Measurements from ENCODE around the gene PZP. TPM values are rescaled to one million over a fixed set of nuclear protein-coding genes. Genes with fewer than 3 reads are reported as not detected.

PZP gene
- total and polyA plus RNA-seq, 5 experiments from 2014 or later = 0.29 TPM; not detected in 4

DNA sequence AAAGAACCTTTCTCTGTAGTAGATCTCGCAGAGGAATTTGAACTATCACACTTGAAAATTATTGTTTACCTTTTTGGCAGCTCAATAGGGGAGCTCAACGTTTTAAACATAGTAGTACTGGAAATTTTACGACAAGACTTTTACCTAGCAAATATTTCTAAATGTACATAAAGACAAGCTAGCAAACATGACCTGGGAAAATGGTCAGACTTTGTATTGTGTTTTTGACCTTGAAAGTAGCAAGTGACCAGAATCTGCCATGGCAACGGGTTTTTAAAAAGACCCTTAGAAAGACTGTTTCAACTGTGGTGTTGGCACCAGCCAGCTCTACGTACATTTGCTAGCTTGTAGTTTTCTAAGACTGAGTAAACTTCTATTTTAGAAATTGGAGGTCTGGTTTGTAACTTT is 72.3 kb downstream of the PZP start:
- ATAC-seq = no peak
- POLR2A ChIA-PET = no interaction called here

DNA sequence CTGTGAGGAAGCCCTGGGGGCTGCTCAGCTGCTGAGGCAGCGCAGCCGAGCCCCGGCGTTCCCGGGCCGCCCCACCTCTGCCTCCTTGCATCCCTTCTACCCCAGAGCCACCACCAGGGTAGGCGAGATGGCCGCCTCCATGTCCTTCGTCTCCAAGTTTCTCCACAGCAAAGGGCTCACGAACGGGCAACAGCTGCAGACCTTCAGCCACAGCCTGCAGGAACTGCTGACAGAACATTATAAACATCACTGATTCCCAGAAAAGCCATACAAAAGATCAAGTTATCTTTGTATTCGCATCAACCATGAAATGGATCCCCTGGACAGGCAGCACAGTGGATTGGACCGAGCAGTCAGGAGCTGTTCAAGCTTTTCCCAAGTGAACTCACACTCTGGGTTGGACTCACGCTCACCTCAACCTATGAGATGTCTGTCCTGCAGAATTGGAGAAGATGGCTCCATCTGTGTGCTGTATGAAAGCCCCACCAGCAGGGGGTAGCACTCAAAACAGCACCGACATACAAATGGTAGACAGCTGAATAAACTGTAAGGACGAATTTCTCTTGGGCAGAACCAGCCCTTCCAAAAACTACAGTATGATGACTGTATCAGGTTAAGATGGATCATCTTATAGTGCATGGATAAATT is 73.1 kb downstream of the PZP start:
- ATAC-seq = no peak
- POLR2A ChIA-PET = no interaction called here

More for the DNA sequence above, 72.3 kb downstream of the PZP start:
- H3K27me3 Mint-ChIP-seq = no peaks in the 10 kb centered on the region
- no peak overlapping the region for H3K27ac Mint-ChIP-seq
- DNase-seq = no peak
- H3K4me1 Mint-ChIP-seq = peaks cover 0 to 3% (median 1%) of the 10 kb centered on the region in 4 donors
- peaks cover 0 to 4% (median 2%) of the 10 kb centered on the region in 3 donors for H3K36me3 Mint-ChIP-seq
- peaks cover 0 to 3% (median 0%) of the 10 kb centered on the region in 9 donors for H3K9me3 Mint-ChIP-seq
- no peak overlapping the region for H3K4me3 Mint-ChIP-seq

DNA sequence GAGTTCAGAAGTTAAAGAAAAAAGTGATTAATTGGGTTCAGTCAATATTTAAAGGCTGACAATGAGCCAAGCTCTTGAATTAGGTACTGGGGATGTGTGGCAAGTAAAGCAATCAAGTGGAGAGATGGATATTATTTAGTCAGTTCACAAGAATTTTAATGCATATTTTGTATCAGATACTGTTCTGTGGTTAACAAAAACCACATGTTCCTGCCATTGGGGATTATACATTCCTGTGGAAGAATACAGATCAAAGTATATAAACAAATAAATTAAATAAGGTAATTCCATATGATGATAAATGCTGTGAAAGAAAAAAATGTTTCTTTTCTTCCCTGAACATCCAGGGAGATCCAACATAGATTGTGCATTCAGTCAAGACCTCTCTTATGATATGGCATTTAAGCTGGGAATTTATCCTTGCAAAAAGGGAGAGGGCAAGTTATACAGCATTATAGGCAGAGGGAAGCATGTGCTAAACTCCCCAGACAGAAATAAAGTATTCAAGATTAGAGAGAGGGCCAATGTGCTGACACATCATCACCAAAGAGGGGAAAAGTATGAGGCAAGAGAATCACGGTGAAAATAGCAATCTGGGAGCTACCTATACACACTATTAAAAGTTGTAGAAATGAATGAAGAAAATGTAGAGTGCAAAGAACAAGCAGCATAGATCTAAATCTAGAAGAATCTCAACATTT is 74.8 kb downstream of the PZP start:
- Mint-ChIP-seq H3K4me1 (peaks cover 0 to 3% (median 1%) of the 10 kb centered on the region in 4 donors), H3K27ac (no peak overlapping the region), H3K9me3 (peaks cover 0 to 14% (median 2%) of the 10 kb centered on the region in 9 donors), H3K4me3 (no peak overlapping the region), H3K36me3 (peaks cover 4 to 14% (median 10%) of the 10 kb centered on the region in 3 donors), H3K27me3 (peaks cover 0 to 1% (median 0%) of the 10 kb centered on the region in 5 donors)
- POLR2A ChIA-PET = interaction anchor here (0.6 kb wide), 1 partner anchor 97 kb away, joined by 3 read pairs; no protein-coding TSS in a partner anchor
- ATAC-seq (no peak), DNase-seq (no peak)

More for the DNA sequence above, 73.1 kb downstream of the PZP start:
- Mint-ChIP-seq H3K27ac (no peak overlapping the region), H3K27me3 (no peaks in the 10 kb centered on the region), H3K4me1 (peaks cover 0 to 3% (median 1%) of the 10 kb centered on the region in 4 donors), H3K9me3 (peaks cover 0 to 10% (median 2%) of the 10 kb centered on the region in 9 donors), H3K36me3 (peaks cover 4 to 10% (median 4%) of the 10 kb centered on the region in 3 donors), H3K4me3 (no peak overlapping the region)
- no peak for DNase-seq

DNA sequence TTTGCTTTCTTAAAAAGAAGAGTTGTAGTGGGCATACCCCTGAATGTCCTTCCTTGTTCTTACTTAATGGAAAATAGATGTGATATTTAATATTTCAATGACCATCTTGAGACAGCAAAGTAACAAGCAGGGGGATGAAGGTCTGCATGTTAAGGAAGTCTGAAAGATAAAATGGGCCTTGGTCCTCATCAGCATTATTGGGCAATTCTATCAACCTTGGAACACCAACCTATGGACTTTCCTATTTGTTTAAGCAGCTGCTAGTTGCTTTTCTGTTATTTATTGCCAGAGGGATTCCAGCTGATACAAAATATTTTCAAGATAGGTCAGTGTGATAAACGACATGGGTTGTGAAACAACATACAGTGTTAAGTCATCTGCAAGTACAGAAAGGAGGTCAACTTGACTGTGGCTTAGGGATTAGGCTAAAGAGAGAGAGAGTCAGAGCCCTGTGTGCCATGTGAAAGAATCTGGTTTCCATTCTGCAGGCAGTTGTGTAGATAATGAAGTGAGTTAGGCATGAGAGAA is 76.1 kb downstream of the PZP start:
- H3K4me3 Mint-ChIP-seq = no peak overlapping the region
- H3K36me3 Mint-ChIP-seq = peaks cover 11 to 21% (median 14%) of the 10 kb centered on the region in 3 donors
- H3K27me3 Mint-ChIP-seq = peaks cover 0 to 1% (median 0%) of the 10 kb centered on the region in 5 donors
- DNase-seq (no peak), ATAC-seq (no peak)
- peaks cover 0 to 14% (median 2%) of the 10 kb centered on the region in 9 donors for H3K9me3 Mint-ChIP-seq
- peak overlapping the region in 1 of 10 donors; percentile 1 for H3K27ac Mint-ChIP-seq
- H3K4me1 Mint-ChIP-seq = peaks cover 0 to 2% (median 0%) of the 10 kb centered on the region in 4 donors
- POLR2A ChIA-PET = no interaction called here

DNA sequence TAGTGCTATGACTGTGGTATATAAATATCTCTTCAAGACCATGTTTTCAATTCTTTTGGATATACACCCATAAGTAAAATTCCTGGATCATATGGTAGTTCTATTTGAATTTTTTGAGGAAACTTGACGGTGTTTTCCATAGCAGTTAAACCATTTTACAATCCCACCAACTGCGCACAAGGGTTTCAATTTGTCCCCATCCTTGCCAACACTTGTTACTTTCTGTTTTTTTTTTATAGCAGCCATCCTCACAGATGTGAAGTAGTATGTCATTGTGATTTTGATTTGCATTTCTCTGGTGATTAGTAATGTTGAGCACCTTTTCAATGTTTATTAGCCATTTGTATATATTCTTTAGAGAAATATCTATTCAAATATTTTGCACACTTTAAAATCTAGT is 78.0 kb downstream of the PZP start:
- H3K27ac Mint-ChIP-seq = peak overlapping the region in 1 of 10 donors; percentile 41
- ATAC-seq = no peak
- H3K36me3 Mint-ChIP-seq = peaks cover 14 to 21% (median 18%) of the 10 kb centered on the region in 3 donors
- peaks cover 0 to 2% (median 0%) of the 10 kb centered on the region in 4 donors for H3K4me1 Mint-ChIP-seq
- H3K27me3 Mint-ChIP-seq = peaks cover 0 to 1% (median 0%) of the 10 kb centered on the region in 5 donors
- DNase-seq = no peak
- H3K4me3 Mint-ChIP-seq = no peak overlapping the region
- POLR2A ChIA-PET = no interaction called here
- peaks cover 0 to 14% (median 2%) of the 10 kb centered on the region in 9 donors for H3K9me3 Mint-ChIP-seq

DNA sequence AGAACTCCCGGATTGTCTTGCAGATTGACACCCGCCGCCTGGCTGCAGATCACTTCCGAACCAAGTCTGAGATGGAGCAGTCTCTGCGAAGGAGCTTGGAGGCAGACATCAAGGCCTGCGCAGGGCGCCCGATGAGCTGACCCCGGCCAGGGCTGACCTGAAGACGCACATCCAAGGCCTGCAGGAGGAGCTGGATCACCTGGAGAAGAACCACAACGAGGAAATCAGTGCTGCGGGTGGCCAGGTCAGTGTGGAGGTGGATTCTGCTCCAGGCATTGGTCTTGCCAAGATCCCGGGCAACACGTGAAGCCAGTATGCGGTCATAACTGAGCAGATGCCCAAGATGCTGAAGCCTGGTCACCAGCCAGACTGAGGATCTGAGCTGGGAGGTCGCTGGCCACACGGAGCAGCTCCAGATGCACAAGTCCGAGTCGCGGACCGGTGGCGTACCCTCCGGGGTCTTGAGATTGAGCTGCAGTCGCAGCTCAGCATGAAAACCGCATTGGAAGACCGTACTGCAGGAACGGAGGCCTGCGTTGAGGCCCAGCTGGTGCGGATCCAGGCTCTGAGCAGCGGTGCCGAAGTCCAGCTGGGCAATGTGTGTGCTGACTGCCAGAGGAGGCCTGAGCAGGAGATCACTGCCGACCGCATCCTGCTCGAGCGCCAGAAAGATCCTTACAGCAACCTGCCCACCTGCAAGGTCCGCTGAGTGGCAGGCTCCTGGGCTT is 80.1 kb downstream of the PZP start:
- H3K9me3 Mint-ChIP-seq = peaks cover 0 to 14% (median 2%) of the 10 kb centered on the region in 9 donors
- H3K4me1 Mint-ChIP-seq = no peaks in the 10 kb centered on the region
- H3K27me3 Mint-ChIP-seq = peaks cover 0 to 3% (median 0%) of the 10 kb centered on the region in 5 donors
- no peak overlapping the region for H3K4me3 Mint-ChIP-seq
- no peak overlapping the region for H3K27ac Mint-ChIP-seq
- peaks cover 14 to 21% (median 16%) of the 10 kb centered on the region in 3 donors for H3K36me3 Mint-ChIP-seq
- no peak for ATAC-seq
- POLR2A ChIA-PET = interaction anchor here (0.6 kb wide), 1 partner anchor 391 kb away, joined by 5 read pairs; no protein-coding TSS in a partner anchor
- no peak for DNase-seq

DNA sequence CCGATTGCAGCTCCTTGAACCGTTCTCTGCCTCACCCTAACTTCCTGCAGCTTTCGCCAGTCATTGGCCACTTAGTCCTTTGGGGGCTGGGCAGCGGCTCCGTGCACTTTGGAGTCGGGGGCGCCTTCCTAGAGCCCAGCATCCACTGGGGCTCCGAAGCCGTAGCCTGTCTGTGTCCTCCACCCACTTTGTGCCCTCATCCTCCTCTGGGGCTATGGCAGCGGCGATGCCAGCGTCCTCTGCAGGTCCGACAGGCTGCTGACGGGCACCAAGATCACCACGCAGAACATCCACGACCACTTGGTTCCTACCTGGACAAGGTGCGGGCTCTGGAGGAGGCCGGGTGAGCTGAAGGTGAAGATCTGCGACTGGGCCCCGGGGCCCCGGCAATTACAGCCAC is 80.7 kb downstream of the PZP start:
- Mint-ChIP-seq H3K27me3 (peaks cover 0 to 3% (median 0%) of the 10 kb centered on the region in 5 donors), H3K4me3 (no peak overlapping the region), H3K9me3 (peaks cover 0 to 14% (median 2%) of the 10 kb centered on the region in 9 donors), H3K4me1 (no peaks in the 10 kb centered on the region), H3K27ac (peak overlapping the region in 1 of 10 donors; percentile 43), H3K36me3 (peaks cover 14 to 21% (median 16%) of the 10 kb centered on the region in 3 donors)
- DNase-seq (no peak), ATAC-seq (no peak)
- POLR2A ChIA-PET = interaction anchor here (0.6 kb wide), 1 partner anchor 391 kb away, joined by 5 read pairs; no protein-coding TSS in a partner anchor

DNA sequence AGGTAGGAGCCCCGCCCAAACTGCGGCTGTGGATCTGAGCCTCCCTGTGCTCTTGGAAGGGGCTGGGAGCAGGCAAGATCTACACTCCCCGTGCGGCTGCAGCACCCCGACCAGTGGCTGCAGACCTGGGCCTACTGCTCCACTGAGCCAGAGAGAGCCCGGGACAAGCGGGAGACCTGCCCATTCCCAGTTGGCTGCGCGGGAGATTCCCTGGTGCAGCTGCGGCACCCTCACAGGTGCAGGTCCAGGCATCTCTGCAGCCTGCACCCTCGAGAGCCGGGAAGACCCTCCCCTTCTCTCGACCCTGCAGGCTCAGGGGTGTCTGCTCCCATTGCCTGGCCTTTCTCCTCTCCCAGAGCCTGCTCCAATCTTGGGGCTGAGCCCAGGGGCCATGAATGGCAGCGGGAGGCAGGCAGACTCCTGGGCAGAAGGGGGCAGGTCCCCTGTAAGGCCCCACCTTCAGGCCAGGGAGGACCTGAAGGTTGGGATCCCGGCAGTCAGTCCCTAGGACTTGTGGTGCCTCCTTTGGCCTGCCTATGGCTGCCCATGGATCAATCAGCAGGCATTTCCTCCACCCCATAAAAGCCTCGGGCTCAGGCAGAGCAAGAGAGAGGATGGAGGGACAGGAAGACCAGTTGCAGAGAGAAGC is 83.7 kb downstream of the PZP start:
- Mint-ChIP-seq H3K27ac (no peak overlapping the region), H3K4me3 (no peak overlapping the region), H3K9me3 (no peaks in the 10 kb centered on the region), H3K27me3 (peaks cover 0 to 2% (median 0%) of the 10 kb centered on the region in 5 donors), H3K36me3 (peaks cover 0 to 14% (median 14%) of the 10 kb centered on the region in 3 donors), H3K4me1 (no peaks in the 10 kb centered on the region)
- ATAC-seq = no peak
- POLR2A ChIA-PET = no interaction called here
- DNase-seq = no peak

DNA sequence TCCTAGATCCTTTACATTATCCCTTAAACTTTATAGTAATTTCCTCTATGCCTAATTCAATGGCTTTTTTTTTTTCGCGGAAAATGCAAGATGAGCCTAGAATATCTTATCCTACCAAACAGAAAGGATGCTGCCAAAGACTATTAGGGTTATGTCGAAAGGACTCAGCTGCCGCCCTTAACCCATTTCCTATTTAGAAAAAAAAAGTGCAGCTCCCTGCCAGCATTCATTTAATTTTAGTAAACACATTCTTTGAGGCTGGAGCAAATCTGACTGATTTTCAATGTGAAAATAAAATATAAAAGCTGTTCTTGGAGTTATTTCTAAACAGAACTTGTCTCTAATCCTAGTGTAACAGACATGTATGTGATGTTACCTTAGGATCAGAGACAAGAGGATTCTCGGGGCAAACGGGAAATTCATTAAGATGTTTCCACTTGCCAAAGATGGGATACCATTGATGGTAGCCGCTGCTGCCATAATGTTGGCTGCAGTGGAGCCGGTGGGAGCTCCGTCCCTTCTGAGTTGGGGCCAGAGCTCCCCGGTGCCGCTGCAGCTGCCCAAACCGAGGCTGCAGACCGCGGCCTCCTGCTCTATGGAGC is 84.3 kb downstream of the PZP start:
- POLR2A ChIA-PET = no interaction called here
- H3K27me3 Mint-ChIP-seq = peaks cover 0 to 5% (median 0%) of the 10 kb centered on the region in 5 donors

DNA sequence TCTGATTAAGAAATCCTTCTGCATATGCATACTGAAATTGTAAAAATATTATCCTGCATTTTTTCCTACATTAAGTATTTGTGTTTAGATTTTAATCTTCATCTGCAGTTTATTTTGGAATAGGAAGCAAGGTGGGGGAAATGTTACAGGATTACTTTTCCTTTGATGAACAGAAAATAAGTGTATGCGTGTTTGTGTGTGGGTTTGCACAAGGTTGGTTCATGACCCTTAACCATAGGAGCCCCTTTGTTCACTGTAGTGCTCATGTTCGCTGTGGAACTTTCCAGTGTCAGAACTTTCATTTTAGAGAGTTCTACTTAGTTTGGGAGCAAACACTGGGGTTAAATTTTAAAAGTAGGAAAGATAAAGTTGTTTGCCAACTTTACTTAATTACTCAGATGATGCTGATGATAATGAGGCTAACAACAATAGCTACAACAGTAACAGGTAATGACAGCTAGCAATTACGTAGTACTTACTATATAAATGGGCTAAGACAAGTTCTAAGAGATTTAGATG is 86.0 kb downstream of the PZP start:
- Mint-ChIP-seq H3K27ac (no peak overlapping the region), H3K27me3 (peaks cover 0 to 10% (median 0%) of the 10 kb centered on the region in 5 donors), H3K36me3 (peaks cover 0 to 7% (median 0%) of the 10 kb centered on the region in 3 donors), H3K4me1 (peaks cover 0 to 12% (median 0%) of the 10 kb centered on the region in 4 donors), H3K4me3 (no peak overlapping the region), H3K9me3 (no peaks in the 10 kb centered on the region)
- no peak for DNase-seq
- ATAC-seq = no peak
- POLR2A ChIA-PET = no interaction called here

More for the DNA sequence above, 84.3 kb downstream of the PZP start:
- peaks cover 0 to 14% (median 13%) of the 10 kb centered on the region in 3 donors for H3K36me3 Mint-ChIP-seq
- H3K27ac Mint-ChIP-seq = no peak overlapping the region
- DNase-seq (no peak), ATAC-seq (no peak)
- H3K9me3 Mint-ChIP-seq = no peaks in the 10 kb centered on the region
- H3K4me1 Mint-ChIP-seq = no peaks in the 10 kb centered on the region
- no peak overlapping the region for H3K4me3 Mint-ChIP-seq

DNA sequence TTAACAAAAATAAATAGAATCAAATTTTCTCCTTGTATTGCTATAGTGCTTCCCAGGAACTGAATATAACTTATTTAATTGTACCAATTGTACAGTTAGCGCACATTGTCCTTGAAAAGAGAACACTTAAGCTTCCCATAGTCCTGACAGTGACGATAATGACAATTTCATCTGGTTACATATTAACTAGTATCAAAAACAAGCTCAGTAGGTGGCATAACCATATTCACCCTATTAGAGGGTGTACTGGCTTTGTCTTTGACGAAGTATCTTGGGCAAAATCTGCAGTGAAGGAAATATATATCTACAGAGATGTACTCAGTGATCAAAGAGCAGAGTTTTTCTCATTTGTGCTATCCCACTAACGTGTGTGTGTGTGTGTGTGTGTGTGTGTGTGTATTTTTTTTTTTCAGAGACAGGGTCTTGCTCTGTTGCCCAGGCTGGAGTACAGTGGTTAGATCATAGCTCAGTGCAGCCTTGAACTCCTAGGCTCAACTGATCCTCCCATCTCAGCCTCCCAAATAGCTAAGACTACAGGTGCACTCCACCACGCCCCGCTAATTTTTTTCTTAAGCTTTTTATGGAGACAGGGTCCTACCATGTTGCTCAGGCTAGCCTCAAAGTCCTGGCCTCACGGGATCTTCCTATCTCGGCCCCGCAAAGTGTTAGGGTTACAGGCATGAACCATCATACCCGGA is 87.6 kb downstream of the PZP start:
- Mint-ChIP-seq H3K4me1 (peaks cover 3 to 25% (median 11%) of the 10 kb centered on the region in 4 donors), H3K4me3 (no peak overlapping the region), H3K36me3 (peaks cover 0 to 2% (median 0%) of the 10 kb centered on the region in 3 donors), H3K27ac (no peak overlapping the region), H3K9me3 (no peaks in the 10 kb centered on the region), H3K27me3 (peaks cover 0 to 10% (median 0%) of the 10 kb centered on the region in 5 donors)
- POLR2A ChIA-PET = no interaction called here
- ATAC-seq (no peak), DNase-seq (no peak)

All from naive thymus-derived CD8-positive, alpha-beta T cell (primary cell).